HepG2 (cell line): ENCODE results near the gene RPS8. TPM values are rescaled to one million over a fixed set of nuclear protein-coding genes. Genes with fewer than 3 reads are reported as not detected.
A peak's percentile ranks its signal among the peaks of the same experiment; 100 is the strongest.

Source experiments
- CREB1 ChIP-seq, 2 experiments: fragments of 450-650 bp in 1 of 2; IDR thresholded peaks; 2 replicates each; pipeline ENCODE4 v1.6.1; 2016 to 2017; ENCODE audit warnings: control low read depth in 1 of 2, mild to moderate bottlenecking in 1 of 2, missing compliant biosample characterization in 1 of 2, missing genetic modification characterization in 1 of 2
- EP300 ChIP-seq, 3 experiments: sonication (generic) in 1 of 3; formaldehyde crosslinking in 1 of 3; IDR thresholded peaks; 2 replicates each; pipeline versions ENCODE4 v1.5.1 to v1.6.1; 2011 to 2020; ENCODE audit warnings: low read depth in 2 of 3, low read length in 2 of 3, borderline replicate concordance in 1 of 3, improper control_type of control experiment in 1 of 3, mild to moderate bottlenecking in 1 of 3, missing genetic modification reagents in 1 of 3, moderate library complexity in 1 of 3
- HES4 ChIP-seq: sonication (generic); formaldehyde crosslinking; IDR thresholded peaks from 2 replicates; pipeline ENCODE4 v1.9.0; 2021; ENCODE audit warnings: mild to moderate bottlenecking, missing genetic modification reagents, borderline replicate concordance
- HNRNPLL ChIP-seq: fragments of 200-400 bp; formaldehyde crosslinking; IDR thresholded peaks from 2 replicates; pipeline ENCODE4 v1.6.1; 2017; ENCODE audit warnings: mild to moderate bottlenecking, low read depth, low read length; ENCODE audit not compliant: poor library complexity, severe bottlenecking
- MAF1 ChIP-seq: sonication (generic); formaldehyde crosslinking; IDR thresholded peaks from 2 replicates; pipeline ENCODE4 v1.5.0; 2020; ENCODE audit warnings: missing genetic modification reagents, borderline replicate concordance
- MTA3 ChIP-seq: sonication (generic); formaldehyde crosslinking; IDR thresholded peaks from 2 replicates; pipeline ENCODE4 v1.4.0; 2020; ENCODE audit warnings: missing genetic modification reagents
- SIX4 ChIP-seq: sonication (generic); formaldehyde crosslinking; IDR thresholded peaks from 2 replicates; pipeline ENCODE4 v1.4.0; 2020; ENCODE audit warnings: missing genetic modification reagents
- SOX6 ChIP-seq, 2 experiments: fragments of 450-650 bp in 1 of 2; sonication (generic) in 1 of 2; formaldehyde crosslinking in 1 of 2; IDR thresholded peaks; 2 replicates each; pipeline versions ENCODE4 v1.4.0 to v1.6.1; 2017 to 2020; ENCODE audit warnings: antibody characterized with exemption in 1 of 2, mild to moderate bottlenecking in 1 of 2, missing genetic modification reagents in 1 of 2
- SRSF4 ChIP-seq: fragments of 200-400 bp; formaldehyde crosslinking; IDR thresholded peaks from one replicate; pipeline ENCODE4 v1.6.1; 2018; ENCODE audit warnings: mild to moderate bottlenecking, low read depth, low read length, moderate library complexity; ENCODE audit not compliant: poor library complexity, severe bottlenecking
- TBX3 ChIP-seq: fragments of 450-650 bp; IDR thresholded peaks from 2 replicates; pipeline ENCODE4 v1.6.1; 2017; ENCODE audit warnings: antibody characterized with exemption, mild to moderate bottlenecking, inconsistent platforms, borderline replicate concordance
- ZNF138 ChIP-seq: sonication (generic); formaldehyde crosslinking; IDR thresholded peaks from 2 replicates; pipeline ENCODE4 v1.5.0; 2020; ENCODE audit warnings: mild to moderate bottlenecking, low read depth, missing genetic modification reagents
- ZNF180 ChIP-seq: sonication (generic); formaldehyde crosslinking; IDR thresholded peaks from 2 replicates; pipeline ENCODE4 v1.4.0; 2020; ENCODE audit warnings: low read depth, missing genetic modification reagents, borderline replicate concordance
- ZNF225 ChIP-seq: sonication (generic); formaldehyde crosslinking; IDR thresholded peaks from 2 replicates; pipeline ENCODE4 v1.4.0; 2020; ENCODE audit warnings: mild to moderate bottlenecking, missing genetic modification reagents
- ZNF343 ChIP-seq: sonication (generic); formaldehyde crosslinking; IDR thresholded peaks from 2 replicates; pipeline ENCODE4 v1.4.0; 2020; ENCODE audit warnings: mild to moderate bottlenecking, missing genetic modification reagents
- ZNF501 ChIP-seq: sonication (generic); formaldehyde crosslinking; IDR thresholded peaks from 2 replicates; pipeline ENCODE4 v1.5.1; 2020; ENCODE audit warnings: mild to moderate bottlenecking, moderate library complexity, missing genetic modification reagents
- ZSCAN12 ChIP-seq: sonication (generic); formaldehyde crosslinking; IDR thresholded peaks from 2 replicates; pipeline ENCODE4 v1.9.0; 2021; ENCODE audit warnings: mild to moderate bottlenecking, missing genetic modification reagents
- polyA plus RNA-seq, 8 experiments: library from polyadenylated mRNA; depleted of rRNA in 3 of 8; stranded (reverse) in 7 of 8; unstranded in 1 of 8; fragments of >200 nt; fragmentation: Illumina TruSeq in 4 of 8; extraction: Trizol in 4 of 8; gene quantifications; 2 replicates each; pipeline versions ENCODE4 v1.2.1 to v1.2.3, GENCODE V29; 2011 to 2016; ENCODE audit warnings: low read depth in 4 of 8, missing spikeins in 1 of 8, mixed read lengths in 1 of 8; ENCODE audit not compliant: insufficient read depth in 1 of 8
- total RNA-seq, 5 experiments: library from RNA; depleted of rRNA; stranded (reverse); fragments of >200 nt; fragmentation: Illumina TruSeq; extraction: Trizol; gene quantifications; 2 replicates each; pipeline ENCODE4 v1.2.3, GENCODE V29; 2016; ENCODE audit warnings: low read depth in 1 of 5
- TF ChIP-seq, protein P1 (sequence below): IDR thresholded peaks from 2 replicates; pipeline ENCODE4 v1.6.1; 2016
- TF ChIP-seq, protein P2 (sequence below): sonication (generic); formaldehyde crosslinking; IDR thresholded peaks from 2 replicates; pipeline ENCODE4 v1.4.0; 2020; ENCODE audit warnings: missing genetic modification reagents, mild to moderate bottlenecking, borderline replicate concordance
- TF ChIP-seq, protein P3 (sequence below): sonication (generic); formaldehyde crosslinking; IDR thresholded peaks from 2 replicates; pipeline ENCODE4 v1.8.0; 2022; ENCODE audit warnings: low read depth, missing genetic modification reagents
- TF ChIP-seq, protein P4 (sequence below): IDR thresholded peaks from 2 replicates; pipeline ENCODE4 v1.6.1; 2016; ENCODE audit warnings: missing compliant biosample characterization, missing genetic modification reagents, borderline replicate concordance

The RPS8 gene
- total and polyA plus RNA-seq, 2 of the 13 experiments (the other 11 are each of a cell fraction or from before 2014, with no cell fraction given), result 2,628 to 2,822 TPM

DNA sequence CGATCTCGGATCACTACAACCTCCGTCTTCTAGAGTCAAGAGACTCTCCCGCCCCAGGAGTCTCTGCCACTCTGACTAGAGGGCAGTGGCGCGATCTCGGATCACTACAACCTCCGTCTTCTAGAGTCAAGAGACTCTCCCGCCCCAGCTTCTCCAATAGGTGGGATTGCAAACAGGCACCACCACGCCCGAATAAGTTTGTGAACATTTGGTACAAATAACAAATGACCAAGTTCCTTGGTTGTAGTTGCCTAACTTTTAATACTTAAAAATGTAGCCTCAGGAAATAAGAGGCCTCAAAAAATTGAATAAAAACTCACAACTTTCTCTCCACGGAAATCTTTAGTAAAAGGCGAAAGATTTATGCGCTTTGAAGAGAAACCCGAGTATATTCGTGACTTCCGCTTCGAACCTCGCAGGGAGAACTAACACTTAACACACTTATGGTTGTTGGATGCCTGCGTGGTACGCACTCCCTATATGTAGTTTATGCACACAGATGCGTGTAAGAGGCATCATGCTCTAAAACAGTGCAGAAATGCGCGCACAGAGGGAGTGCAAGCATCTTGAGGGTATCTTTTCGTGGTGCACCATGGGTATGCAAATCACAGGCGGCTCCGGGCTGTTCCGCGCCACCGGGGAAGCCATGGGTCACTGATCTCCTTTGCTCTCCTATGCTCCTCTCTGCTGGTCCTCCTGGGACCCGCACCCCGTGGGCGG lies 44.4 kb downstream of the RPS8 start (continued):
- peak; percentile 91; the same call in 1 of the 2 replicates for TF ChIP-seq ZNF343 (CRISPR knock-in tag)
- TF ChIP-seq, protein P1, sequence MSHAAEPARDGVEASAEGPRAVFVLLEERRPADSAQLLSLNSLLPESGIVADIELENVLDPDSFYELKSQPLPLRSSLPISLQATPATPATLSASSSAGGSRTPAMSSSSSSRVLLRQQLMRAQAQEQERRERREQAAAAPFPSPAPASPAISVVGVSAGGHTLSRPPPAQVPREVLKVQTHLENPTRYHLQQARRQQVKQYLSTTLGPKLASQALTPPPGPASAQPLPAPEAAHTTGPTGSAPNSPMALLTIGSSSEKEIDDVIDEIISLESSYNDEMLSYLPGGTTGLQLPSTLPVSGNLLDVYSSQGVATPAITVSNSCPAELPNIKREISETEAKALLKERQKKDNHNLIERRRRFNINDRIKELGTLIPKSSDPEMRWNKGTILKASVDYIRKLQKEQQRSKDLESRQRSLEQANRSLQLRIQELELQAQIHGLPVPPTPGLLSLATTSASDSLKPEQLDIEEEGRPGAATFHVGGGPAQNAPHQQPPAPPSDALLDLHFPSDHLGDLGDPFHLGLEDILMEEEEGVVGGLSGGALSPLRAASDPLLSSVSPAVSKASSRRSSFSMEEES (CRISPR knock-in tag), result peak; percentile 15; the same call in 1 of the 2 replicates
- TF ChIP-seq ZNF138 (CRISPR knock-in tag), result no peak
- no peak for TF ChIP-seq HES4 (CRISPR knock-in tag)
- TF ChIP-seq ZNF180 (CRISPR knock-in tag), result no peak
- no peak for TF ChIP-seq CREB1 (IDR thresholded peaks at IDR 0.05)
- TF ChIP-seq CREB1 (CRISPR knock-in tag; IDR thresholded peaks at IDR 0.05), result peak; percentile 87
- TF ChIP-seq ZSCAN12 (CRISPR knock-in tag), result no peak
- 0 out of 2 replicates have a peak, but pooled peaks have one; percentile 4 for TF ChIP-seq SIX4
- no peak for TF ChIP-seq MAF1 (CRISPR knock-in tag)
- TF ChIP-seq, protein P2, sequence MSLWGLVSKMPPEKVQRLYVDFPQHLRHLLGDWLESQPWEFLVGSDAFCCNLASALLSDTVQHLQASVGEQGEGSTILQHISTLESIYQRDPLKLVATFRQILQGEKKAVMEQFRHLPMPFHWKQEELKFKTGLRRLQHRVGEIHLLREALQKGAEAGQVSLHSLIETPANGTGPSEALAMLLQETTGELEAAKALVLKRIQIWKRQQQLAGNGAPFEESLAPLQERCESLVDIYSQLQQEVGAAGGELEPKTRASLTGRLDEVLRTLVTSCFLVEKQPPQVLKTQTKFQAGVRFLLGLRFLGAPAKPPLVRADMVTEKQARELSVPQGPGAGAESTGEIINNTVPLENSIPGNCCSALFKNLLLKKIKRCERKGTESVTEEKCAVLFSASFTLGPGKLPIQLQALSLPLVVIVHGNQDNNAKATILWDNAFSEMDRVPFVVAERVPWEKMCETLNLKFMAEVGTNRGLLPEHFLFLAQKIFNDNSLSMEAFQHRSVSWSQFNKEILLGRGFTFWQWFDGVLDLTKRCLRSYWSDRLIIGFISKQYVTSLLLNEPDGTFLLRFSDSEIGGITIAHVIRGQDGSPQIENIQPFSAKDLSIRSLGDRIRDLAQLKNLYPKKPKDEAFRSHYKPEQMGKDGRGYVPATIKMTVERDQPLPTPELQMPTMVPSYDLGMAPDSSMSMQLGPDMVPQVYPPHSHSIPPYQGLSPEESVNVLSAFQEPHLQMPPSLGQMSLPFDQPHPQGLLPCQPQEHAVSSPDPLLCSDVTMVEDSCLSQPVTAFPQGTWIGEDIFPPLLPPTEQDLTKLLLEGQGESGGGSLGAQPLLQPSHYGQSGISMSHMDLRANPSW (CRISPR knock-in tag), result peak; percentile 69; the same call in 1 of the 2 replicates
- no peak for TF ChIP-seq TBX3
- TF ChIP-seq ZNF501 (CRISPR knock-in tag), result peak; percentile 53; the same call in 1 of the 2 replicates
- TF ChIP-seq ZNF225, result no peak; the same call in 1 of the 2 replicates
- peak; percentile 64 to 75; a peak in 2 of 4 replicates for TF ChIP-seq EP300 (IDR thresholded peaks at IDR 0.05; ENCODE audit: low read depth in 2 of 2, low read length in 2 of 2)
- TF ChIP-seq EP300 (CRISPR knock-in tag; IDR thresholded peaks at IDR 0.05; ENCODE audit: borderline replicate concordance), result peak; percentile 55
- TF ChIP-seq MTA3 (CRISPR knock-in tag), result no peak
- TF ChIP-seq HNRNPLL, result no peak
- TF ChIP-seq SOX6 (IDR thresholded peaks at IDR 0.05), result no peak
- peak; percentile 74 for TF ChIP-seq SOX6 (CRISPR knock-in tag; IDR thresholded peaks at IDR 0.05)
- TF ChIP-seq, protein P3, sequence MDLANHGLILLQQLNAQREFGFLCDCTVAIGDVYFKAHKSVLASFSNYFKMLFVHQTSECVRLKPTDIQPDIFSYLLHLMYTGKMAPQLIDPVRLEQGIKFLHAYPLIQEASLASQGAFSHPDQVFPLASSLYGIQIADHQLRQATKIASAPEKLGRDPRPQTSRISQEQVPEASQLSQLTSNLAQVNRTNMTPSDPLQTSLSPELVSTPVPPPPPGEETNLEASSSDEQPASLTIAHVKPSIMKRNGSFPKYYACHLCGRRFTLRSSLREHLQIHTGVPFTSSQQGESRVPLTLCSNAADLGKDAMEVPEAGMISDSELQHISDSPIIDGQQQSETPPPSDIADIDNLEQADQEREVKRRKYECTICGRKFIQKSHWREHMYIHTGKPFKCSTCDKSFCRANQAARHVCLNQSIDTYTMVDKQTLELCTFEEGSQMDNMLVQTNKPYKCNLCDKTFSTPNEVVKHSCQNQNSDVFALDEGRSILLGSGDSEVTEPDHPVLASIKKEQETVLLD (CRISPR knock-in tag), result 0 out of 2 replicates have a peak, but pooled peaks have one; percentile 58
- no peak for TF ChIP-seq SRSF4
- TF ChIP-seq, protein P4, sequence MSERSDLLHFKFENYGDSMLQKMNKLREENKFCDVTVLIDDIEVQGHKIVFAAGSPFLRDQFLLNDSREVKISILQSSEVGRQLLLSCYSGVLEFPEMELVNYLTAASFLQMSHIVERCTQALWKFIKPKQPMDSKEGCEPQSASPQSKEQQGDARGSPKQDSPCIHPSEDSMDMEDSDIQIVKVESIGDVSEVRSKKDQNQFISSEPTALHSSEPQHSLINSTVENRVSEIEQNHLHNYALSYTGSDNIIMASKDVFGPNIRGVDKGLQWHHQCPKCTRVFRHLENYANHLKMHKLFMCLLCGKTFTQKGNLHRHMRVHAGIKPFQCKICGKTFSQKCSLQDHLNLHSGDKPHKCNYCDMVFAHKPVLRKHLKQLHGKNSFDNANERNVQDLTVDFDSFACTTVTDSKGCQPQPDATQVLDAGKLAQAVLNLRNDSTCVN (CRISPR knock-in tag), result no peak; the same call in 1 of the 2 replicates
